ENCODE results near the gene UCKL1.

- no peak for TF ChIP-seq POLR2A (IDR thresholded peaks at IDR 0.05)
- no peak for TF ChIP-seq CTCF (IDR thresholded peaks at IDR 0.05)
Observed at GRCh38 chr20:63895202-63895951, 60.8 kb downstream of the UCKL1 start.
